Loucy (cell line): Measurements from ENCODE around the gene BCAS3.

ENCODE experiments used
- H2AFZ ChIP-seq: fragments of 200-600 bp; sonication (generic); 2 replicates; pipeline ENCODE4 v1.6.0; 2016; ENCODE audit warnings: antibody characterized with exemption, mild to moderate bottlenecking, low read length, moderate library complexity
- H3F3A ChIP-seq: fragments of 200-600 bp; 2 replicates; pipeline ENCODE4 v1.6.0; 2016; ENCODE audit warnings: antibody characterized with exemption, low read depth, mild to moderate bottlenecking
- H3K27me3 ChIP-seq: fragments of 200-600 bp; sonication (generic); 2 replicates; pipeline ENCODE4 v1.6.1; 2014; ENCODE audit warnings: low read length, mild to moderate bottlenecking; ENCODE audit not compliant: insufficient read depth, poor library complexity, severe bottlenecking
- H3K36me3 ChIP-seq: fragments of 200-600 bp; sonication (generic); 2 replicates; pipeline ENCODE4 v1.6.1; 2016; ENCODE audit warnings: low read length; ENCODE audit not compliant: insufficient read depth
- H3K4me1 ChIP-seq: fragments of 200-600 bp; sonication (generic); 2 replicates; pipeline ENCODE4 v1.5.1; 2014; ENCODE audit warnings: low read length, mild to moderate bottlenecking; ENCODE audit not compliant: insufficient read depth, poor library complexity, severe bottlenecking
- H3K4me2 ChIP-seq: fragments of 200-600 bp; sonication (generic); 2 replicates; pipeline ENCODE4 v1.6.0; 2014; ENCODE audit warnings: antibody characterized with exemption, low read length, low read depth, mild to moderate bottlenecking; ENCODE audit not compliant: poor library complexity, severe bottlenecking
- H3K4me3 ChIP-seq: fragments of 200-600 bp; sonication (generic); 2 replicates; pipeline ENCODE4 v1.5.1; 2014; ENCODE audit warnings: low read length, mild to moderate bottlenecking, mixed read lengths; ENCODE audit not compliant: poor library complexity, severe bottlenecking
- H3K79me2 ChIP-seq: fragments of 200-600 bp; sonication (generic); 2 replicates; pipeline ENCODE4 v1.6.1; 2014; ENCODE audit warnings: low read length; ENCODE audit not compliant: insufficient read depth
- H3K9ac ChIP-seq: fragments of 200-600 bp; sonication (generic); 2 replicates; pipeline ENCODE4 v1.6.0; 2014; ENCODE audit warnings: mild to moderate bottlenecking, low read depth, low read length, moderate library complexity; ENCODE audit not compliant: poor library complexity, severe bottlenecking
- H3K9me2 ChIP-seq: fragments of 200-600 bp; sonication (generic); replicated peaks from 2 replicates; pipeline ENCODE4 v1.6.1; 2016; ENCODE audit warnings: low read depth, low read length, mixed read lengths
- H3K9me3 ChIP-seq: fragments of 200-600 bp; sonication (generic); 2 replicates; pipeline ENCODE4 v1.6.1; 2014; ENCODE audit warnings: mild to moderate bottlenecking, antibody characterized with exemption, low read length, low read depth; ENCODE audit not compliant: insufficient read depth
- H4K20me1 ChIP-seq: fragments of 200-600 bp; sonication (generic); 2 replicates; pipeline ENCODE4 v1.6.0; 2014; ENCODE audit warnings: antibody characterized with exemption, low read length, mild to moderate bottlenecking; ENCODE audit not compliant: insufficient read depth, poor library complexity, severe bottlenecking
- CTCF ChIP-seq: fragments of 200-600 bp; sonication (generic); conservative IDR thresholded peaks from 2 replicates; pipeline ENCODE4 v1.5.1; 2014; ENCODE audit warnings: mild to moderate bottlenecking, antibody characterized with exemption, low read length
- EZH2phosphoT487 ChIP-seq: fragments of 200-600 bp; IDR thresholded peaks from 2 replicates; pipeline ENCODE4 v1.6.1; 2018; ENCODE audit warnings: antibody characterized with exemption, mild to moderate bottlenecking, moderate library complexity, borderline replicate concordance

Gene BCAS3

GRCh38 chr17:60749708-60750107 is 72.1 kb downstream of the BCAS3 start:
- Histone ChIP-seq H3K36me3 (no peaks in the 10 kb centered on the region), H3K27me3 (no peaks in the 10 kb centered on the region), H3K79me2 (no peaks in the 10 kb centered on the region), H3K9me3 (peaks cover 5% of the 10 kb centered on the region), H4K20me1 (no peaks in the 10 kb centered on the region), H3K4me2 (no peak overlapping the region), H3F3A (no peaks in the 10 kb centered on the region; the same call in 1 of the 2 replicates), H3K9ac (no peak overlapping the region), H3K9me2 (no peaks in the 10 kb centered on the region), H3K4me3 (no peak overlapping the region), H2AFZ (no peak overlapping the region), H3K4me1 (no peaks in the 10 kb centered on the region)
- no peak for TF ChIP-seq EZH2phosphoT487
- no peak for TF ChIP-seq CTCF

- Histone ChIP-seq H3K79me2 (no peaks in the 10 kb centered on the region), H3K4me1 (no peaks in the 10 kb centered on the region), H3K27me3 (no peaks in the 10 kb centered on the region), H3F3A (no peaks in the 10 kb centered on the region), H4K20me1 (no peaks in the 10 kb centered on the region), H3K9me2 (no peaks in the 10 kb centered on the region), H3K9ac (no peak overlapping the region), H3K36me3 (no peaks in the 10 kb centered on the region), H3K4me3 (no peak overlapping the region), H3K9me3 (peaks cover 5% of the 10 kb centered on the region), H2AFZ (no peak overlapping the region), H3K4me2 (no peak overlapping the region)
- TF ChIP-seq EZH2phosphoT487 (no peak), CTCF (no peak)
Observed at GRCh38 chr17:60750640-60751039, 73.0 kb downstream of the BCAS3 start.

GRCh38 chr17:60751884-60752283 is 74.2 kb downstream of the BCAS3 start:
- no peaks in the 10 kb centered on the region for H3K27me3 ChIP-seq
- no peaks in the 10 kb centered on the region for H3K79me2 ChIP-seq
- no peaks in the 10 kb centered on the region for H3F3A ChIP-seq
- no peaks in the 10 kb centered on the region for H3K4me1 ChIP-seq
- no peak overlapping the region for H3K9ac ChIP-seq
- H4K20me1 ChIP-seq, result no peaks in the 10 kb centered on the region
- no peak overlapping the region for H3K4me2 ChIP-seq
- peaks cover 5% of the 10 kb centered on the region for H3K9me3 ChIP-seq
- no peaks in the 10 kb centered on the region for H3K36me3 ChIP-seq
- no peaks in the 10 kb centered on the region for H3K9me2 ChIP-seq
- TF ChIP-seq EZH2phosphoT487, result no peak
- no peak overlapping the region for H2AFZ ChIP-seq
- no peak overlapping the region for H3K4me3 ChIP-seq

GRCh38 chr17:60752873-60753577 is 75.4 kb downstream of the BCAS3 start:
- no peak overlapping the region for H3K9ac ChIP-seq
- no peak for TF ChIP-seq EZH2phosphoT487
- TF ChIP-seq CTCF, result no peak
- H3K4me1 ChIP-seq, result no peaks in the 10 kb centered on the region
- H2AFZ ChIP-seq, result no peak overlapping the region
- no peaks in the 10 kb centered on the region for H3K9me2 ChIP-seq
- H3K4me2 ChIP-seq, result no peak overlapping the region
- no peaks in the 10 kb centered on the region for H3K36me3 ChIP-seq
- H3K27me3 ChIP-seq, result no peaks in the 10 kb centered on the region
- peaks cover 5% of the 10 kb centered on the region for H3K9me3 ChIP-seq
- no peaks in the 10 kb centered on the region for H3K79me2 ChIP-seq
- H3F3A ChIP-seq, result no peaks in the 10 kb centered on the region
- H4K20me1 ChIP-seq, result no peaks in the 10 kb centered on the region
- no peak overlapping the region for H3K4me3 ChIP-seq
